Tibial nerve (tissue), 4 donors: Measurements from ENCODE around the gene UBAP1L. TPM values are rescaled to one million over a fixed set of nuclear protein-coding genes. Genes with fewer than 3 reads are reported as not detected.
"Not testable (repeated sequence)": the region's sequence is repeated elsewhere in the genome, so short reads cannot be mapped to it uniquely, and the experiment has no call there.

Source experiments
- DNase-seq, 2 donors: peaks; one replicate each; pipeline ENCODE4 v3.0.0-alpha.2; 2019; ENCODE audit warnings: low spot score in 2 of 2
- H3K27ac ChIP-seq, 4 donors: fragments of 200-600 bp; sonication (generic) in 3 of 4; one replicate each; pipeline ENCODE4 v1.5.1; 2017 to 2019; ENCODE audit warnings: mild to moderate bottlenecking in 1 of 4
- H3K27me3 ChIP-seq, 2 donors: fragments of 200-600 bp; sonication (generic) in 1 of 2; one replicate each; pipeline versions ENCODE4 v1.5.1 to v1.6.0; 2017 to 2019
- H3K36me3 ChIP-seq, 3 donors: fragments of 200-600 bp; sonication (generic); one replicate each; pipeline ENCODE4 v1.5.1; 2018 to 2019
- H3K4me1 ChIP-seq, 4 donors: fragments of 200-600 bp; sonication (generic) in 3 of 4; one replicate each; pipeline ENCODE4 v1.5.1; 2017 to 2019
- H3K4me3 ChIP-seq, 4 donors: fragments of 200-600 bp; sonication (generic) in 3 of 4; one replicate each; pipeline ENCODE4 v1.5.1; 2017 to 2019; ENCODE audit warnings: mild to moderate bottlenecking in 1 of 4, moderate library complexity in 1 of 4
- H3K9me3 ChIP-seq, 4 donors: fragments of 200-600 bp; sonication (generic) in 3 of 4; one replicate each; pipeline ENCODE4 v1.5.1; 2017 to 2019
- EP300 ChIP-seq, 2 donors: sonication (generic); formaldehyde crosslinking; IDR thresholded peaks; one replicate each; pipeline ENCODE4 v1.6.1; 2017; ENCODE audit warnings: antibody characterized with exemption in 2 of 2, mild to moderate bottlenecking in 1 of 2
- POLR2A ChIP-seq, 2 donors: fragments of 450-650 bp; IDR thresholded peaks; one replicate each; pipeline ENCODE4 v1.6.1; 2017; ENCODE audit warnings: antibody characterized with exemption in 2 of 2, mild to moderate bottlenecking in 2 of 2, moderate library complexity in 2 of 2
- WGBS, 2 donors: methylation state at CpG; one replicate each; pipeline ENCODE4 v1.1.5; 2018; 5-methylcytosine and 5-hydroxymethylcytosine counted together
- total RNA-seq, 4 donors: library from RNA; depleted of rRNA; stranded (reverse); fragments of >200 nt; gene quantifications; one replicate each; pipeline ENCODE4 v1.1.0, GENCODE V29; 2016
- TF ChIP-seq, protein P1 (sequence below), 5 experiments: fragments of 200-600 bp in 3 of 5; fragments of 450-650 bp in 2 of 5; sonication (generic) in 3 of 5; IDR thresholded peaks; one replicate each; pipeline ENCODE4 v1.5.1; 2016 to 2019; ENCODE audit warnings: antibody characterized with exemption in 5 of 5, mild to moderate bottlenecking in 3 of 5, moderate library complexity in 2 of 5

Gene UBAP1L
- total RNA-seq, 4 donors from 2014 or later = 8.4 to 16.7 (median 14.0) TPM

GRCh38 chr15:65095011-65095746, 19.8 kb downstream of the UBAP1L start:
- DNase-seq = no peak
- Histone ChIP-seq H3K4me1 (peaks cover 0 to 30% (median 0%) of the 10 kb centered on the region in 4 donors), H3K27ac (no peak overlapping the region)

DNA sequence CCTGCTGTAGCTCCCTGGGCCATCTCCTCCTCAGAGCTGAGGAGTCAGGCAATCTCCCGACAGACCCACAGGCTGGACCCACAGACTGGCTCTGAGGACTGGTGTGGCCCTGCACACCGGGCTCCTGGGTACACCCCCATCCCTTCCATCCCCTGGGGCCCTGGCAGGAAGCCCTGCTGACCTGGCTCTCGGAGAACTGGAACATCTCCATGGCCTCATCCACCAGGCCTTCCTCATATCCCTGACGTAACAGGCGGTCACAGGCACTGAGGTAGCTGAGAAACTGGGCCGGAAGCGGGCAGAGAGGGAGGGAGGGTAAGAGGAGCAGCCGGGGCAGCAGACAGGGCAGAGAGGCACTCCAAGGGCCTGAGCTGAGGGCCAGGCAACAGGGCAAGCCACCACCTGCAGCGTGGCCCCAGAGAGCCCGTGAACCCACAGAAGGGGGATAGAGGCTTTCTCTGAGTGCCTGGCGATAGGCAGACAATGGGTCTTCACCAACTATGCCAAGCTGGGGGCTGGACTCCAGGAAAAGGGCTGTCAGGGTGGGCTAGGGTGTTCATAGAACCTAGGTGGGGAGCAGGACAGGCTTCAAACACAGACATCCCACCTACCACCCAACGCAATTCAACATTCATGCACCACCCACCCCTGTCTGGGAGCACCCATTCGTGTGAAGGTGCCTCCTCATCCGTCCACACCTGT, 20.6 kb downstream of the UBAP1L start:
- no peak for DNase-seq
- TF ChIP-seq POLR2A (IDR thresholded peaks at IDR 0.05) = no peak
- TF ChIP-seq, protein P1, sequence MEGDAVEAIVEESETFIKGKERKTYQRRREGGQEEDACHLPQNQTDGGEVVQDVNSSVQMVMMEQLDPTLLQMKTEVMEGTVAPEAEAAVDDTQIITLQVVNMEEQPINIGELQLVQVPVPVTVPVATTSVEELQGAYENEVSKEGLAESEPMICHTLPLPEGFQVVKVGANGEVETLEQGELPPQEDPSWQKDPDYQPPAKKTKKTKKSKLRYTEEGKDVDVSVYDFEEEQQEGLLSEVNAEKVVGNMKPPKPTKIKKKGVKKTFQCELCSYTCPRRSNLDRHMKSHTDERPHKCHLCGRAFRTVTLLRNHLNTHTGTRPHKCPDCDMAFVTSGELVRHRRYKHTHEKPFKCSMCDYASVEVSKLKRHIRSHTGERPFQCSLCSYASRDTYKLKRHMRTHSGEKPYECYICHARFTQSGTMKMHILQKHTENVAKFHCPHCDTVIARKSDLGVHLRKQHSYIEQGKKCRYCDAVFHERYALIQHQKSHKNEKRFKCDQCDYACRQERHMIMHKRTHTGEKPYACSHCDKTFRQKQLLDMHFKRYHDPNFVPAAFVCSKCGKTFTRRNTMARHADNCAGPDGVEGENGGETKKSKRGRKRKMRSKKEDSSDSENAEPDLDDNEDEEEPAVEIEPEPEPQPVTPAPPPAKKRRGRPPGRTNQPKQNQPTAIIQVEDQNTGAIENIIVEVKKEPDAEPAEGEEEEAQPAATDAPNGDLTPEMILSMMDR (IDR thresholded peaks at IDR 0.05) = no peak
- TF ChIP-seq EP300 (IDR thresholded peaks at IDR 0.05) = no peak
- Histone ChIP-seq H3K4me3 (no peak overlapping the region), H3K27me3 (no peaks in the 10 kb centered on the region), H3K27ac (peak overlapping the region in 1 of 4 donors; percentile 7), H3K9me3 (no peaks in the 10 kb centered on the region), H3K36me3 (peaks cover 0 to 50% (median 0%) of the 10 kb centered on the region in 3 donors), H3K4me1 (peaks cover 0 to 34% (median 1%) of the 10 kb centered on the region in 4 donors)
- WGBS, 2 donors = 79 to 82% methylated on average over 13 to 14 of the region's 14 CpGs

More at GRCh38 chr15:65095011-65095746, 19.8 kb downstream of the UBAP1L start:
- H3K36me3 ChIP-seq = peaks cover 0 to 58% (median 0%) of the 10 kb centered on the region in 3 donors
- H3K27me3 ChIP-seq = no peaks in the 10 kb centered on the region
- WGBS, 2 donors = 59 to 71% methylated on average over 5 of the region's 5 CpGs
- TF ChIP-seq, protein P1 (IDR thresholded peaks at IDR 0.05) = no peak
- TF ChIP-seq EP300 (IDR thresholded peaks at IDR 0.05) (no peak), POLR2A (IDR thresholded peaks at IDR 0.05) (no peak)
- no peak overlapping the region for H3K4me3 ChIP-seq
- H3K9me3 ChIP-seq = no peaks in the 10 kb centered on the region

GRCh38 chr15:65093793-65094170, 21.2 kb downstream of the UBAP1L start:
- Histone ChIP-seq H3K36me3 (peaks cover 0 to 44% (median 0%) of the 10 kb centered on the region in 3 donors), H3K4me1 (peaks cover 0 to 40% (median 5%) of the 10 kb centered on the region in 4 donors), H3K27ac (peak overlapping the region in 1 of 4 donors; percentile 7)
- not testable (repeated sequence) for H3K27me3 ChIP-seq, DNase-seq, H3K4me3 ChIP-seq, H3K9me3 ChIP-seq
- WGBS, 2 donors = 78 to 86% methylated on average over 13 of the region's 13 CpGs

- H3K27ac ChIP-seq = no peak overlapping the region
Observed at GRCh38 chr15:65092911-65093792, 21.8 kb downstream of the UBAP1L start.

More at GRCh38 chr15:65092911-65093792, 21.8 kb downstream of the UBAP1L start:
- H3K36me3 ChIP-seq = peaks cover 0 to 37% (median 0%) of the 10 kb centered on the region in 3 donors
- DNase-seq = no peak
- no peak overlapping the region for H3K4me3 ChIP-seq
- H3K9me3 ChIP-seq = no peaks in the 10 kb centered on the region
- peaks cover 0 to 47% (median 5%) of the 10 kb centered on the region in 4 donors for H3K4me1 ChIP-seq
- no peaks in the 10 kb centered on the region for H3K27me3 ChIP-seq
- TF ChIP-seq POLR2A (IDR thresholded peaks at IDR 0.05) = no peak
- no peak for TF ChIP-seq EP300 (IDR thresholded peaks at IDR 0.05)
- TF ChIP-seq, protein P1 (IDR thresholded peaks at IDR 0.05) = no peak
- 84 to 91% methylated on average over 16 of the region's 17 CpGs for WGBS, 2 donors
